Lung (tissue), 12 donors: ENCODE data around the gene IL17RD. TPM values are rescaled to one million over a fixed set of nuclear protein-coding genes. Genes with fewer than 3 reads are reported as not detected.

Experiments
- ATAC-seq: fragments of 200-7000 bp; cut with Tn5 transposase; one replicate; pipeline ENCODE4 v1.9.1; 2020; ENCODE audit warnings: moderate number of reproducible peaks; ENCODE audit not compliant: insufficient read depth, low FRiP score
- DNase-seq, 3 donors: peaks; one replicate each; pipeline ENCODE4 v3.0.0-alpha.2; 2013 to 2017
- H3K27ac ChIP-seq, 2 donors: one replicate each; pipeline ENCODE4 v1.5.1; 2013; ENCODE audit warnings: mild to moderate bottlenecking in 2 of 2, moderate library complexity in 2 of 2, control low read depth in 1 of 2, inconsistent platforms in 1 of 2, low read depth in 1 of 2, low read length in 1 of 2
- H3K27me3 ChIP-seq, 3 donors: one replicate each; pipeline ENCODE4 v1.5.1; 2013; ENCODE audit warnings: low read length in 2 of 3; ENCODE audit not compliant: control insufficient read depth in 3 of 3, insufficient read depth in 3 of 3
- H3K36me3 ChIP-seq, 4 donors: one replicate each; pipeline ENCODE4 v1.5.1; 2013; ENCODE audit warnings: low read length in 4 of 4, mild to moderate bottlenecking in 1 of 4, moderate library complexity in 1 of 4; ENCODE audit not compliant: control insufficient read depth in 4 of 4, insufficient read depth in 4 of 4
- H3K4me1 ChIP-seq, 5 donors: one replicate each; pipeline ENCODE4 v1.5.1; 2013; ENCODE audit warnings: low read length in 5 of 5, mild to moderate bottlenecking in 2 of 5, moderate library complexity in 1 of 5; ENCODE audit not compliant: control insufficient read depth in 5 of 5, insufficient read depth in 5 of 5
- H3K4me3 ChIP-seq: one replicate; pipeline ENCODE4 v1.5.1; 2013; ENCODE audit warnings: mild to moderate bottlenecking, control low read depth, moderate library complexity
- H3K9ac ChIP-seq, 2 donors: one replicate each; pipeline ENCODE4 v1.5.1; 2013; ENCODE audit warnings: low read length in 2 of 2, control low read depth in 1 of 2; ENCODE audit not compliant: insufficient read depth in 1 of 2
- H3K9me3 ChIP-seq, 4 donors: one replicate each; pipeline ENCODE4 v1.5.1; 2013; ENCODE audit warnings: low read length in 3 of 4, mild to moderate bottlenecking in 1 of 4, moderate library complexity in 1 of 4; ENCODE audit not compliant: control insufficient read depth in 4 of 4, insufficient read depth in 3 of 4
- CTCF ChIP-seq: IDR thresholded peaks from 2 replicates; pipeline ENCODE4 v1.5.1; 2012; ENCODE audit warnings: mild to moderate bottlenecking; ENCODE audit errors: control extremely low read depth, extremely low read depth
- WGBS, 2 donors: extraction: QIAGEN DNeasy Blood & Tissue Kit; methylation state at CpG; one replicate each; pipeline ENCODE4 v1.1.7; 2013; 5-methylcytosine and 5-hydroxymethylcytosine counted together
- polyA plus RNA-seq, 2 donors: library from polyadenylated mRNA; stranded (reverse); fragments of 200-250 nt; gene quantifications; one replicate each; pipeline ENCODE4 v1.2.1, GENCODE V29; 2013
- total RNA-seq, 2 donors: library from RNA; depleted of rRNA in 1 of 2; stranded (reverse); fragments of >200 nt in 1 of 2; gene quantifications; one replicate each; pipeline ENCODE4 v1.2.1, GENCODE V29; 2014 to 2021
- donor health status: control.
- donor health status: control.
- donor health status: Bipolar disorder and iron deficiency.
- donor health status: healthy.
- donor health status: DM: yes; HTN: yes; CAD: no.

Gene IL17RD
- total and polyA plus RNA-seq, 4 donors = 0.22 to 4.8 (median 1.1) TPM

- 80% methylated on average over 15 of the region's 15 CpGs for WGBS, 2 donors
- no peak overlapping the region for H3K27ac ChIP-seq
- no peaks in the 10 kb centered on the region for H3K9me3 ChIP-seq
- H3K36me3 ChIP-seq = peaks cover 0 to 16% (median 1%) of the 10 kb centered on the region in 4 donors
- ATAC-seq = no peak
- H3K9ac ChIP-seq = no peak overlapping the region
- no peak for TF ChIP-seq CTCF
- no peak overlapping the region for H3K4me3 ChIP-seq
- no peaks in the 10 kb centered on the region for H3K27me3 ChIP-seq
- no peak for DNase-seq
- peaks cover 0 to 8% (median 0%) of the 10 kb centered on the region in 5 donors for H3K4me1 ChIP-seq
Measured at GRCh38 chr3:57109437-57110199, 55.5 kb downstream of the IL17RD start.

GRCh38 chr3:57108684-57109083 lies 56.5 kb downstream of the IL17RD start:
- TF ChIP-seq CTCF = no peak
- 95 to 97% methylated on average over 8 of the region's 8 CpGs for WGBS, 2 donors

GRCh38 chr3:57105585-57105984 lies 59.6 kb downstream of the IL17RD start:
- Histone ChIP-seq H3K4me3 (no peak overlapping the region), H3K27me3 (no peaks in the 10 kb centered on the region), H3K27ac (no peak overlapping the region), H3K9ac (no peak overlapping the region), H3K9me3 (no peaks in the 10 kb centered on the region), H3K4me1 (peaks cover 0 to 8% (median 0%) of the 10 kb centered on the region in 5 donors), H3K36me3 (peaks cover 0 to 14% (median 0%) of the 10 kb centered on the region in 4 donors)
- no peak for DNase-seq
- TF ChIP-seq CTCF = no peak
- 98 to 100% methylated on average over 9 of the region's 9 CpGs for whole genome bisulfite sequencing, 2 donors
- ATAC-seq = no peak

More at GRCh38 chr3:57108684-57109083, 56.5 kb downstream of the IL17RD start:
- H3K9ac ChIP-seq = no peak overlapping the region
- no peaks in the 10 kb centered on the region for H3K27me3 ChIP-seq
- DNase-seq (no peak), ATAC-seq (no peak)
- no peak overlapping the region for H3K27ac ChIP-seq
- H3K4me3 ChIP-seq = no peak overlapping the region
- no peaks in the 10 kb centered on the region for H3K9me3 ChIP-seq
- H3K36me3 ChIP-seq = peaks cover 0 to 12% (median 0%) of the 10 kb centered on the region in 4 donors
- H3K4me1 ChIP-seq = peaks cover 0 to 8% (median 0%) of the 10 kb centered on the region in 5 donors
